HG03175 (cell line): ENCODE results near the gene MTA1.

Experiments used
- ATAC-seq: cut with Tn5 transposase; IDR thresholded peaks from one replicate; pipeline ENCODE4 v1.9.1; 2021; ENCODE audit warnings: mild to moderate bottlenecking, moderate library complexity; ENCODE audit not compliant: unreplicated experiment

Gene MTA1

GRCh38 chr14:105401699-105402098, 17.9 kb upstream of the MTA1 start:
- no peak for ATAC-seq

- no peak for ATAC-seq
Measured at GRCh38 chr14:105408592-105408991, 11.0 kb upstream of the MTA1 start.

GRCh38 chr14:105409364-105409763, 10.3 kb upstream of the MTA1 start:
- ATAC-seq = no peak

- ATAC-seq = no peak
Measured at GRCh38 chr14:105410642-105411016, 9.0 kb upstream of the MTA1 start.

GRCh38 chr14:105411017-105411941, 8.3 kb upstream of the MTA1 start:
- no peak for ATAC-seq

GRCh38 chr14:105411985-105412770, 7.4 kb upstream of the MTA1 start:
- ATAC-seq = no peak

- ATAC-seq = no peak
Measured at GRCh38 chr14:105412771-105413543, 6.7 kb upstream of the MTA1 start.

- no peak for ATAC-seq
Measured at GRCh38 chr14:105413544-105413886, 6.1 kb upstream of the MTA1 start.

GRCh38 chr14:105414456-105415371, 4.9 kb upstream of the MTA1 start:
- ATAC-seq = peak; percentile 55

GRCh38 chr14:105415481-105416428, 3.9 kb upstream of the MTA1 start:
- no peak for ATAC-seq

- no peak for ATAC-seq
Measured at GRCh38 chr14:105416671-105417070, 3.0 kb upstream of the MTA1 start.

- no peak for ATAC-seq
Measured at GRCh38 chr14:105417690-105418121, 1.9 kb upstream of the MTA1 start.

- ATAC-seq = no peak
Measured at GRCh38 chr14:105418269-105419194, 1.1 kb upstream of the MTA1 start.

- no peak for ATAC-seq
Measured at GRCh38 chr14:105420101-105420973, 710 bp downstream of the MTA1 start.

GRCh38 chr14:105420974-105421674, 1.5 kb downstream of the MTA1 start:
- no peak for ATAC-seq
